ENCODE measurements around the gene AVPI1. TPM values are rescaled to one million over a fixed set of nuclear protein-coding genes. Genes with fewer than 3 reads are reported as not detected.
"Not testable (repeated sequence)": the region's sequence is repeated elsewhere in the genome, so short reads cannot be mapped to it uniquely, and the experiment has no call there.

The AVPI1 gene
- total RNA-seq, 2 experiments from 2014 or later, result 1.5 to 1.9 TPM

- H3K4me3 Mint-ChIP-seq, result no peak overlapping the region
- H3K4me1 Mint-ChIP-seq (ENCODE audit: low read depth), result peaks cover 29% of the 10 kb centered on the region
- CTCF ChIA-PET, result interaction anchor here (1.2 kb wide), 1 partner anchor 237 kb away, joined by 3 read pairs; no protein-coding TSS in a partner anchor
Measured at GRCh38 chr10:97644936-97645335, 42.1 kb downstream of the AVPI1 start.

GRCh38 chr10:97643441-97643985 is 43.5 kb downstream of the AVPI1 start:
- no peaks in the 10 kb centered on the region for H3K27me3 Mint-ChIP-seq (ENCODE audit: low read depth)
- no peaks in the 10 kb centered on the region for H3K9me3 Mint-ChIP-seq
- DNase-seq, result no peak
- H3K4me3 Mint-ChIP-seq, result no peak overlapping the region
- peaks cover 21% of the 10 kb centered on the region for H3K4me1 Mint-ChIP-seq (ENCODE audit: low read depth)
- intact Hi-C loops (cut with micrococcal nuclease), result loop anchor here (5.0 to 10.0 kb wide), 3 partner anchors 311 to 1979 kb away; partner anchors contain the start of genes FRAT2, SLC25A28 and TM9SF3
- H3K27ac Mint-ChIP-seq, result no peak overlapping the region
- H3K36me3 Mint-ChIP-seq (ENCODE audit: low read depth), result peaks cover 9% of the 10 kb centered on the region
- CTCF ChIA-PET, result no interaction called here

More at GRCh38 chr10:97644936-97645335, 42.1 kb downstream of the AVPI1 start:
- intact Hi-C loops (cut with micrococcal nuclease), result loop anchor here (5.0 to 10.0 kb wide), 3 partner anchors 313 to 1977 kb away; partner anchors contain the start of genes FRAT2, SLC25A28 and TM9SF3
- Mint-ChIP-seq H3K9me3 (no peaks in the 10 kb centered on the region), H3K27ac (no peak overlapping the region), H3K36me3 (ENCODE audit: low read depth) (peaks cover 9% of the 10 kb centered on the region), H3K27me3 (ENCODE audit: low read depth) (no peaks in the 10 kb centered on the region)
- no peak for DNase-seq

- not testable (repeated sequence) for H3K36me3 Mint-ChIP-seq (ENCODE audit: low read depth); H3K27ac Mint-ChIP-seq; DNase-seq; H3K9me3 Mint-ChIP-seq; H3K27me3 Mint-ChIP-seq (ENCODE audit: low read depth)
- CTCF ChIA-PET, result interaction anchor here (1.4 kb wide), 1 partner anchor 46 kb away, joined by 4 read pairs; no protein-coding TSS in a partner anchor
- Mint-ChIP-seq H3K4me1 (ENCODE audit: low read depth) (peaks cover 18% of the 10 kb centered on the region), H3K4me3 (peak overlapping the region; percentile 6)
- intact Hi-C loops (cut with micrococcal nuclease), result loop anchor here (5.0 to 10.0 kb wide), 3 partner anchors 310 to 1980 kb away; partner anchors contain the start of genes FRAT2, SLC25A28 and TM9SF3
Measured at GRCh38 chr10:97642471-97643159, 44.4 kb downstream of the AVPI1 start.

- Mint-ChIP-seq H3K27me3 (ENCODE audit: low read depth) (no peaks in the 10 kb centered on the region), H3K9me3 (no peaks in the 10 kb centered on the region), H3K4me3 (peak overlapping the region; percentile 93), H3K36me3 (ENCODE audit: low read depth) (peaks cover 9% of the 10 kb centered on the region), H3K4me1 (ENCODE audit: low read depth) (peaks cover 18% of the 10 kb centered on the region), H3K27ac (peak overlapping the region; percentile 59)
- intact Hi-C loops (cut with micrococcal nuclease), result loop anchor here (1.0 to 10.0 kb wide), 11 partner anchors 8 to 1981 kb away; partner anchors contain the start of genes ARHGAP19, AVPI1, EXOSC1 and FRAT2
- DNase-seq, result peak; percentile 42
- CTCF ChIA-PET, result interaction anchor here (0.6 to 1.4 kb wide), 5 partner anchors 20 to 307 kb away, joined by 3 to 4 read pairs (median 3); partner anchors contain the start of gene FRAT2
Measured at GRCh38 chr10:97640868-97641811, 45.9 kb downstream of the AVPI1 start.

GRCh38 chr10:97640174-97640867 is 46.7 kb downstream of the AVPI1 start, which contains the start of gene PI4K2A:
Gene PI4K2A (plus strand): TSS chr10:97640671. CDS start chr10:97640743, 72 bp downstream.
- CTCF ChIA-PET, result no interaction called here
- peak; percentile 100 for DNase-seq
- peaks cover 9% of the 10 kb centered on the region for H3K36me3 Mint-ChIP-seq (ENCODE audit: low read depth)
- H3K4me1 Mint-ChIP-seq (ENCODE audit: low read depth), result peaks cover 18% of the 10 kb centered on the region
- peak within 1 kb of the TSS; percentile 73 for H3K27ac Mint-ChIP-seq
- H3K9me3 Mint-ChIP-seq, result no peaks in the 10 kb centered on the region
- H3K27me3 Mint-ChIP-seq (ENCODE audit: low read depth), result no peaks in the 10 kb centered on the region
- H3K4me3 Mint-ChIP-seq, result peak within 1 kb of the TSS; percentile 93
- intact Hi-C loops (cut with micrococcal nuclease), result loop anchor here (1.0 to 10.0 kb wide), 11 partner anchors 9 to 1982 kb away; partner anchors contain the start of genes ARHGAP19, AVPI1, EXOSC1 and FRAT2

- CTCF ChIA-PET; H3K36me3 Mint-ChIP-seq (ENCODE audit: low read depth); H3K9me3 Mint-ChIP-seq; intact Hi-C loops (cut with micrococcal nuclease); H3K27ac Mint-ChIP-seq; DNase-seq; H3K27me3 Mint-ChIP-seq (ENCODE audit: low read depth); H3K4me3 Mint-ChIP-seq: not testable (repeated sequence)
- peaks cover 18% of the 10 kb centered on the region for H3K4me1 Mint-ChIP-seq (ENCODE audit: low read depth)
Measured at GRCh38 chr10:97639090-97639489, 48.0 kb downstream of the AVPI1 start.

- intact Hi-C loops (cut with micrococcal nuclease), result no loop called here
- H3K27me3 Mint-ChIP-seq (ENCODE audit: low read depth), result no peaks in the 10 kb centered on the region
- peaks cover 2% of the 10 kb centered on the region for H3K36me3 Mint-ChIP-seq (ENCODE audit: low read depth)
- no peak for DNase-seq
- H3K4me1 Mint-ChIP-seq (ENCODE audit: low read depth), result peaks cover 17% of the 10 kb centered on the region
- CTCF ChIA-PET, result no interaction called here
- no peak overlapping the region for H3K27ac Mint-ChIP-seq
- no peaks in the 10 kb centered on the region for H3K9me3 Mint-ChIP-seq
- H3K4me3 Mint-ChIP-seq, result no peak overlapping the region
Measured at GRCh38 chr10:97635577-97635976, 51.5 kb downstream of the AVPI1 start.

- no peak overlapping the region for H3K27ac Mint-ChIP-seq
- intact Hi-C loops (cut with micrococcal nuclease), result loop anchor here (1.0 to 2.0 kb wide), 2 partner anchors 15 to 103 kb away; partner anchors contain the start of gene ZFYVE27
- peak overlapping the region; percentile 99 for H3K4me3 Mint-ChIP-seq
- DNase-seq, result peak; percentile 27
- peaks cover 14% of the 10 kb centered on the region for H3K4me1 Mint-ChIP-seq (ENCODE audit: low read depth)
- H3K36me3 Mint-ChIP-seq (ENCODE audit: low read depth), result peaks cover 2% of the 10 kb centered on the region
- no peaks in the 10 kb centered on the region for H3K9me3 Mint-ChIP-seq
- CTCF ChIA-PET, result interaction anchor here (0.6 to 1.3 kb wide), 2 partner anchors 10 to 192 kb away, joined by 3 read pairs; no protein-coding TSS in a partner anchor
- H3K27me3 Mint-ChIP-seq (ENCODE audit: low read depth), result no peaks in the 10 kb centered on the region
Measured at GRCh38 chr10:97633921-97634320, 53.1 kb downstream of the AVPI1 start.

- Mint-ChIP-seq H3K9me3 (no peaks in the 10 kb centered on the region), H3K36me3 (ENCODE audit: low read depth) (peaks cover 2% of the 10 kb centered on the region), H3K27me3 (ENCODE audit: low read depth) (no peaks in the 10 kb centered on the region), H3K4me1 (ENCODE audit: low read depth) (peaks cover 14% of the 10 kb centered on the region), H3K27ac (peak within 1 kb of the TSS; percentile 80), H3K4me3 (peak within 1 kb of the TSS; percentile 99)
- CTCF ChIA-PET, result interaction anchor here (0.6 to 1.3 kb wide), 2 partner anchors 9 to 191 kb away, joined by 3 read pairs; no protein-coding TSS in a partner anchor
- intact Hi-C loops (cut with micrococcal nuclease), result loop anchor here (1.0 to 2.0 kb wide), 2 partner anchors 16 to 104 kb away; partner anchors contain the start of gene ZFYVE27
- DNase-seq, result peak; percentile 95
Measured at GRCh38 chr10:97632949-97633884, 53.8 kb downstream of the AVPI1 start, which contains the start of gene MORN4. Gene MORN4 (minus strand): TSS chr10:97633500. CDS start chr10:97619653, 13,847 bp downstream.

- Mint-ChIP-seq H3K4me1 (ENCODE audit: low read depth) (peaks cover 14% of the 10 kb centered on the region), H3K4me3 (no peak overlapping the region), H3K9me3 (no peaks in the 10 kb centered on the region), H3K27me3 (ENCODE audit: low read depth) (no peaks in the 10 kb centered on the region), H3K27ac (no peak overlapping the region), H3K36me3 (ENCODE audit: low read depth) (peaks cover 2% of the 10 kb centered on the region)
- no peak for DNase-seq
- CTCF ChIA-PET, result no interaction called here
- intact Hi-C loops (cut with micrococcal nuclease), result no loop called here
Measured at GRCh38 chr10:97631098-97631497, 55.9 kb downstream of the AVPI1 start.
